Osteoblast (primary cell): ENCODE results near the gene HOXB2. TPM values are rescaled to one million over a fixed set of nuclear protein-coding genes. Genes with fewer than 3 reads are reported as not detected.

Experiments
- DNase-seq: peaks from one replicate; pipeline ENCODE4 v3.0.0; 2011; ENCODE audit warnings: low spot score, mixed read lengths; ENCODE audit not compliant: insufficient read length; ENCODE audit errors: missing footprints
- H2AFZ ChIP-seq: 2 replicates; pipeline ENCODE4 v1.6.0; 2011; ENCODE audit warnings: mild to moderate bottlenecking, low read length
- H3K27ac ChIP-seq: 2 replicates; pipeline ENCODE4 v1.5.1; 2011; ENCODE audit warnings: mild to moderate bottlenecking, low read depth, low read length, moderate library complexity
- H3K27me3 ChIP-seq: 2 replicates; pipeline ENCODE4 v1.6.0; 2012; ENCODE audit warnings: mild to moderate bottlenecking, control low read depth, inconsistent platforms, low read length, moderate library complexity; ENCODE audit not compliant: insufficient read depth
- H3K36me3 ChIP-seq: 2 replicates; pipeline ENCODE4 v1.5.1; 2011; ENCODE audit warnings: mild to moderate bottlenecking, low read length, control low read depth, moderate library complexity; ENCODE audit not compliant: insufficient read depth
- H3K4me1 ChIP-seq: 2 replicates; pipeline ENCODE4 v1.5.1; 2011; ENCODE audit warnings: mild to moderate bottlenecking, low read length, control low read depth, moderate library complexity; ENCODE audit not compliant: insufficient read depth
- H3K4me2 ChIP-seq: 2 replicates; pipeline ENCODE4 v1.6.0; 2011; ENCODE audit warnings: mild to moderate bottlenecking, low read length; ENCODE audit not compliant: insufficient read depth
- H3K4me3 ChIP-seq: fragments of 200-600 bp; sonication (generic); 3 replicates; pipeline ENCODE4 v1.5.1; 2012; ENCODE audit warnings: mild to moderate bottlenecking, low read length, inconsistent platforms; ENCODE audit not compliant: insufficient read depth
- H3K79me2 ChIP-seq: 2 replicates; pipeline ENCODE4 v1.6.0; 2012; ENCODE audit warnings: mild to moderate bottlenecking, low read length, control low read depth, inconsistent platforms; ENCODE audit not compliant: insufficient read depth
- H3K9me3 ChIP-seq: 2 replicates; pipeline ENCODE4 v1.5.1; 2011; ENCODE audit warnings: low read depth, low read length, control low read depth
- H4K20me1 ChIP-seq: 2 replicates; pipeline ENCODE4 v1.6.0; 2012; ENCODE audit warnings: mild to moderate bottlenecking, low read length, control low read depth; ENCODE audit not compliant: insufficient read depth
- total RNA-seq: library from RNA; depleted of rRNA; stranded (reverse); fragments of >200 nt; gene quantifications from 2 replicates; pipeline ENCODE4 v1.2.3, GENCODE V29; 2012
- TF ChIP-seq, protein P1 (sequence below): IDR thresholded peaks from 2 replicates; pipeline ENCODE4 v1.5.1; 2011; ENCODE audit warnings: mild to moderate bottlenecking, low read depth, low read length, moderate library complexity; ENCODE audit errors: extremely low read depth

Gene HOXB2
- total RNA-seq, 1 donor: 3.3 TPM

GRCh38 chr17:48519427-48519826 is 25.5 kb downstream of the HOXB2 start:
- Histone ChIP-seq H3K79me2 (no peaks in the 10 kb centered on the region), H3K9me3 (no peaks in the 10 kb centered on the region), H3K4me1 (no peaks in the 10 kb centered on the region), H3K27ac (no peak overlapping the region), H2AFZ (no peak overlapping the region), H4K20me1 (no peaks in the 10 kb centered on the region), H3K4me2 (no peak overlapping the region), H3K27me3 (peaks cover 67% of the 10 kb centered on the region), H3K36me3 (no peaks in the 10 kb centered on the region), H3K4me3 (no peak overlapping the region)
- DNase-seq: no peak
- TF ChIP-seq, protein P1, sequence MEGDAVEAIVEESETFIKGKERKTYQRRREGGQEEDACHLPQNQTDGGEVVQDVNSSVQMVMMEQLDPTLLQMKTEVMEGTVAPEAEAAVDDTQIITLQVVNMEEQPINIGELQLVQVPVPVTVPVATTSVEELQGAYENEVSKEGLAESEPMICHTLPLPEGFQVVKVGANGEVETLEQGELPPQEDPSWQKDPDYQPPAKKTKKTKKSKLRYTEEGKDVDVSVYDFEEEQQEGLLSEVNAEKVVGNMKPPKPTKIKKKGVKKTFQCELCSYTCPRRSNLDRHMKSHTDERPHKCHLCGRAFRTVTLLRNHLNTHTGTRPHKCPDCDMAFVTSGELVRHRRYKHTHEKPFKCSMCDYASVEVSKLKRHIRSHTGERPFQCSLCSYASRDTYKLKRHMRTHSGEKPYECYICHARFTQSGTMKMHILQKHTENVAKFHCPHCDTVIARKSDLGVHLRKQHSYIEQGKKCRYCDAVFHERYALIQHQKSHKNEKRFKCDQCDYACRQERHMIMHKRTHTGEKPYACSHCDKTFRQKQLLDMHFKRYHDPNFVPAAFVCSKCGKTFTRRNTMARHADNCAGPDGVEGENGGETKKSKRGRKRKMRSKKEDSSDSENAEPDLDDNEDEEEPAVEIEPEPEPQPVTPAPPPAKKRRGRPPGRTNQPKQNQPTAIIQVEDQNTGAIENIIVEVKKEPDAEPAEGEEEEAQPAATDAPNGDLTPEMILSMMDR: no peak

DNA sequence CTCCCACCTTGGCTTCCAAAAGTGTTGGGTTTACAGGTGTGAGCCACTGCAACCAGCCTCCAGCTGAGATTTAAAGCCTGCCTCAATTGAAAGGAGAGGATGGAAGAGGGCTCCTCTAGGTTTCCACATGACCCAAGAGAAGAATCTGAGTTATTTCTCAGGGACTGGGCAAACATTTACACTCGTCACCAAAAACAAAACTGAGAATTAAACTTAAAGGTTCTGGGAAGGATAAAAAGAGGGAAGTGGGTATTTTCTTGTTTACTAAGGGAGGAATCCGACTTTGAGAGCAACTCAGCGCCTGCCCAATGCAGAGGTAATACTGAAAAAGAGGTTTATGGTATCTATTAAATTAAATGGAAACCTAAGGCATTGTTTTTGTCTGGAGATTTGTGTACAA is 27.4 kb downstream of the HOXB2 start:
- H2AFZ ChIP-seq: no peak overlapping the region
- H3K27me3 ChIP-seq: peaks cover 70% of the 10 kb centered on the region
- no peaks in the 10 kb centered on the region for H3K4me1 ChIP-seq
- H3K4me2 ChIP-seq: no peak overlapping the region
- no peaks in the 10 kb centered on the region for H3K79me2 ChIP-seq
- H3K36me3 ChIP-seq: no peaks in the 10 kb centered on the region
- no peaks in the 10 kb centered on the region for H4K20me1 ChIP-seq
- no peaks in the 10 kb centered on the region for H3K9me3 ChIP-seq
- no peak overlapping the region for H3K27ac ChIP-seq
- H3K4me3 ChIP-seq: no peak overlapping the region
- TF ChIP-seq, protein P1: no peak
- no peak for DNase-seq

GRCh38 chr17:48515925-48516900 is 28.7 kb downstream of the HOXB2 start:
- peaks cover 71% of the 10 kb centered on the region for H3K27me3 ChIP-seq
- no peak for DNase-seq
- H3K9me3 ChIP-seq: no peaks in the 10 kb centered on the region
- H3K36me3 ChIP-seq: no peaks in the 10 kb centered on the region
- peaks cover 1% of the 10 kb centered on the region for H3K4me1 ChIP-seq
- TF ChIP-seq, protein P1: no peak
- no peaks in the 10 kb centered on the region for H3K79me2 ChIP-seq
- H2AFZ ChIP-seq: no peak overlapping the region
- no peak overlapping the region for H3K27ac ChIP-seq
- H3K4me3 ChIP-seq: no peak overlapping the region
- no peaks in the 10 kb centered on the region for H4K20me1 ChIP-seq
- no peak overlapping the region for H3K4me2 ChIP-seq

GRCh38 chr17:48514477-48514876 is 30.4 kb downstream of the HOXB2 start:
- Histone ChIP-seq H3K27me3 (peaks cover 58% of the 10 kb centered on the region), H3K4me1 (peaks cover 7% of the 10 kb centered on the region), H3K36me3 (no peaks in the 10 kb centered on the region), H3K4me3 (no peak overlapping the region), H2AFZ (no peak overlapping the region), H4K20me1 (no peaks in the 10 kb centered on the region), H3K27ac (no peak overlapping the region), H3K79me2 (no peaks in the 10 kb centered on the region), H3K4me2 (no peak overlapping the region), H3K9me3 (no peaks in the 10 kb centered on the region)
- TF ChIP-seq, protein P1: no peak
- no peak for DNase-seq
